ENCODE measurements around the gene MYO18B.

The MYO18B gene

DNA sequence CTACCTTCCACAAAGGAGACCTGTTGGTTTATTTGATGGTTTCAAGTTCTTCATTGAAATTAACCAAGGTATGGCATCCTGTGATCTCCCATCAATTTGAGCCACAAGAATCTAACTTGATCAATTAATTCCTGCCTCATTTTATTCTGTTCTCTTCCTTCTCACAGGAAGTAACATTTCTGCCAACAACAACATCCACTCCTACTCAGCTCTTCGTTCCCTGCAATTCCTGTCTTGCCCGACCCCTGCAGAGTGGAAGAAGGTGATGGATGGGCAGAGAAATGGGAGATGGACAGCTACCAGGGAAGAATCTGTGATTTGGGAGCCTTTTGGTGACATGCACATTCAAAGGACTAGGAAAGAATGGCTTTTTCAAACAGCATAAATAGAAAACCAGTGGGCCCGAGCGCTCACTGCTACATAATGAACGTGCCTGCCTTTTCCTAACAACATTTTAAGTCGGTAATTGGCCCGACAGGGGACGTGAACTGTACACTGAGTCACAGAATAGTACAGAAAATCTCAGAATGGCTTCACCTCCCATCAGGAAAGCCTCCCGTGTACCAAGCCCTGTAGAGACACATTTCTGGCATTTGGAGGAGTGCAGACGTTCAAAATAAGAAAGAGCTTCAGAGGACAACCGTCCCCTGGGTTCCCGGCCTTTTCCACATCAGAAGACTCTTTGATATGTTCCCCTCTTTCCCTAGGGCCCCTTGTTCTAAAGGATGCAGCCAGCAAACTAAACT is 314.6 kb downstream of the MYO18B start:
- DNase-seq = no peak

DNA sequence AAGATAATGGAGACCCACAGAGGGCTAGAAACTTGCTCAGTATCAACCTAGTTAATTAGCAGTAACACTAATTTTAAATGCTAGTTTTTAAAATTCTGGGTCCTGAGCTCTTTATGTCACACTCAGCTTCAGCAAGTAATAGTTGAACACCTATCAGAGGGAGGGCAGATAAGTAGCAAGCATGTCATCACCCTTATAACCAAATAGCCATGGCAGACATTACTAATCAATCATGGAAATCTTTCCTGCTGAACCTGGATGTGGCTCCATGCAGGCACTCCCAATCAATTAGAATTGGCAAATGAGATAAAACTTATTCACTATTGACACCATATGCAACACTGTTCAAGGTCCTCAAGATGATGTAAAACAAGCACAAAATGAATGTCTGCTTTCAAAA is 315.7 kb downstream of the MYO18B start:
- DNase-seq = no peak

- DNase-seq = no peak
Observed at GRCh38 chr22:26064048-26064447, 322.1 kb downstream of the MYO18B start.

- DNase-seq = no peak
Observed at GRCh38 chr22:26065847-26066246, 323.9 kb downstream of the MYO18B start.

- peak in 1 of 2 experiments; percentile 19 for DNase-seq
Observed at GRCh38 chr22:26066534-26066933, 324.5 kb downstream of the MYO18B start.

DNA sequence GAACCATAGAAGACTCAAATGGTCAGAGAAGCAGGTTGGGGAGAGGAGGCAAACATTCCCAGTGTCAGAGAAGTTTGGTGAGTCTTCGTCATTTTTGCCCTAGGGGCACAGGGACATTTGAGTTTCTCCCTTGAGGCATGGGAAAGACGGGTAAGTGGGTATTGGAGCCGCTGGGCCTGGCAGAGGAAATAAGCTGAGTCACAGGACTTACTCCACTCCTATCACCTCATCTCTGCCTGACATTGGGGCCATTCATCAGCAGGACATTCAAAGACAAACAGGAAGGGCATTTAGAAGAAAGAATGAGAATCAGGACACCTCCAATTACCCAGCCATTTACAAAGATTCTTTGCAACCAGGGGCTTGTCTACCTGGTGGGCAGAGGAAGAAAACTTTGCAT is 326.6 kb downstream of the MYO18B start:
- DNase-seq = no peak

GRCh38 chr22:26072621-26073020 is 330.6 kb downstream of the MYO18B start:
- DNase-seq = no peak

DNA sequence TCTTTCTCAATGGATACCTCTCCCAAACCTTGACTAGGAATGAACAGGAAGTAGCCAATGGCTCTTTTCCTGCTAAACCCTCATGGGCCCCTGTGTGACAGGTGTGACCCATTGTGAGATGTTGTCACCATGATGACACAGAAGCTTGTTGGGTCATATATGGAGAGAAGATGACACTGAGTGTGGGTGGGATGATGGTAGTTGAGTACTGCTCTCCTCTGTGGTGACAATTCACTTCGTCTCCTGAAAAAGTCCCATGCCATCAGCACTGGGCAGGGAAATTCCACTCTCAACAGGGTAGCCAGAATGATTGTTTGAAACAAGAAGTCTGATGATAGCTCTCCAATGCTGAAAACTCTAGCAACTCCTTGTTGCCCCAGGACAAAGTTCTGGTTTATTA is 333.3 kb downstream of the MYO18B start:
- DNase-seq = no peak

DNA sequence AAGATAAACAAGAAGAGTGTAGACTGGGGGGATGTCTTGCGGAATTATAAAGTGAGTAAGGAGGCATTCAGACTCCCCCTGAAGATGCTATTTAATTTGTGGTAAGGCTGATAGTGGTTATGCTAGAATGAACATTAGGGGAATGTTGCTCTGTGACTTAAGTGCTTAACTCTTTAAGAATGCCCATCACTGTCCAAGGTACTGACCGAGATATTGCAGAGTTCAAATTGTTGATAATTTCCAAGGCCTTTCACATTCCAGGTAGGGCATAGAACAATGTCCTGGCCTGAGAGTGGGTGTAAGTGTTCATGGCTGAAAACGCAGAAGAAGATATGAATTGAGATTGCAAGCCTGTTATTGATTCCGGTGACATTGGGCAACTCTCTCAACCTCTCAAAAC is 337.0 kb downstream of the MYO18B start:
- DNase-seq = no peak
